ENCODE measurements around the gene LEAP2.

DNA sequence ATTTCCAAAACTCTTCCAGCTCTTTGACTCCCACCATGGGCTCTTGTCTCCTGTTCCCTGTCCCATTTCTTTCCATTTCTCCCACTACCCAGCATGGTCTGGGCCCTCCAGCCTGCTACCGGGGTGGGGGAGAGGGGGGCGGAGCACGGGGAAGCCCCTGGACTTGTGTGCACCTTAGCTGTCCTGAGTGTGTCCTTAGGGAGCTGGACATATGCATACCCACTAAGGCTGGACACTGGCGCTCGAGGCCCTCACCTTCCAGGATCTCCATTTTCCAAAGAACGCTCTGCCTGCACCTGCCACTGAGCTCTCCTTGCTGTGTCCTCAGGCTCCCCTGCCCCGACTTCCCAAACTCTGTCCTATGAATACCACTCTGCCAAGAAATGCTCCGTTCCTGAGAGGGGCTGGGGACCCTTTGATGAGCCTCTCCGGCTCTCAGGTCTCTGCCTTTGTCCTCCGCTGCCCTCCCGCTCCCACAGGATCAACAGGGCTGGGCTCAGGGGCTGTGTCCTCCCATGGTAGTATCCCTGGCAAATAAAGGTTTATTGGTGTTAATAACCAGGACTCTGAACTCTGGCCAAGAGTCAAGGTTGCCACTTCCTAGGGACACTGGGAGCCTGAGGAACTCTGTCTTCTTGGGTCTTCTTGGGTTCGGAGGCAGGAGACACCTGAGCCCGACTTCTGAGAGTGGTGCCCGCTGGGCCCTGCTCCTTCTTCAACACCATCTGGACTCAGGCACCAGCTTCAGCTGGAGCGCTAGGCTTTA lies 42.2 kb upstream of the LEAP2 start:
- TF ChIP-seq POLR2A (IDR thresholded peaks at IDR 0.05) (no peak), POLR2AphosphoS5 (IDR thresholded peaks at IDR 0.05) (no peak)
